ENCODE data around the gene HBB. TPM values are rescaled to one million over a fixed set of nuclear protein-coding genes. Genes with fewer than 3 reads are reported as not detected.

HBB gene
- polyA plus RNA-seq (2012; ENCODE audit: low read depth, missing spikeins), result not detected

DNA sequence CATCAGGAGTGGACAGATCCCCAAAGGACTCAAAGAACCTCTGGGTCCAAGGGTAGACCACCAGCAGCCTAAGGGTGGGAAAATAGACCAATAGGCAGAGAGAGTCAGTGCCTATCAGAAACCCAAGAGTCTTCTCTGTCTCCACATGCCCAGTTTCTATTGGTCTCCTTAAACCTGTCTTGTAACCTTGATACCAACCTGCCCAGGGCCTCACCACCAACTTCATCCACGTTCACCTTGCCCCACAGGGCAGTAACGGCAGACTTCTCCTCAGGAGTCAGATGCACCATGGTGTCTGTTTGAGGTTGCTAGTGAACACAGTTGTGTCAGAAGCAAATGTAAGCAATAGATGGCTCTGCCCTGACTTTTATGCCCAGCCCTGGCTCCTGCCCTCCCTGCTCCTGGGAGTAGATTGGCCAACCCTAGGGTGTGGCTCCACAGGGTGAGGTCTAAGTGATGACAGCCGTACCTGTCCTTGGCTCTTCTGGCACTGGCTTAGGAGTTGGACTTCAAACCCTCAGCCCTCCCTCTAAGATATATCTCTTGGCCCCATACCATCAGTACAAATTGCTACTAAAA lies at the start of gene HBB:
Gene HBB, minus strand, starts transcription at position 340 of the 579 bp plus-strand sequence. Its CDS starts 50 bp downstream, at position 290.
- DNase-seq (ENCODE audit: insufficient read length, low spot score), result no peak
- no peak for TF ChIP-seq POU2F2 (IDR thresholded peaks at IDR 0.05; ENCODE audit: low read depth, low read length)
- TF ChIP-seq POLR2A (IDR thresholded peaks at IDR 0.05; ENCODE audit: low read depth, low read length), result no peak
- TF ChIP-seq SPI1 (IDR thresholded peaks at IDR 0.05; ENCODE audit: low read depth, low read length), result no peak
- TF ChIP-seq TAF1 (IDR thresholded peaks at IDR 0.05; ENCODE audit: low read depth, low read length), result no peak
- FAIRE-seq, result no peak

DNA sequence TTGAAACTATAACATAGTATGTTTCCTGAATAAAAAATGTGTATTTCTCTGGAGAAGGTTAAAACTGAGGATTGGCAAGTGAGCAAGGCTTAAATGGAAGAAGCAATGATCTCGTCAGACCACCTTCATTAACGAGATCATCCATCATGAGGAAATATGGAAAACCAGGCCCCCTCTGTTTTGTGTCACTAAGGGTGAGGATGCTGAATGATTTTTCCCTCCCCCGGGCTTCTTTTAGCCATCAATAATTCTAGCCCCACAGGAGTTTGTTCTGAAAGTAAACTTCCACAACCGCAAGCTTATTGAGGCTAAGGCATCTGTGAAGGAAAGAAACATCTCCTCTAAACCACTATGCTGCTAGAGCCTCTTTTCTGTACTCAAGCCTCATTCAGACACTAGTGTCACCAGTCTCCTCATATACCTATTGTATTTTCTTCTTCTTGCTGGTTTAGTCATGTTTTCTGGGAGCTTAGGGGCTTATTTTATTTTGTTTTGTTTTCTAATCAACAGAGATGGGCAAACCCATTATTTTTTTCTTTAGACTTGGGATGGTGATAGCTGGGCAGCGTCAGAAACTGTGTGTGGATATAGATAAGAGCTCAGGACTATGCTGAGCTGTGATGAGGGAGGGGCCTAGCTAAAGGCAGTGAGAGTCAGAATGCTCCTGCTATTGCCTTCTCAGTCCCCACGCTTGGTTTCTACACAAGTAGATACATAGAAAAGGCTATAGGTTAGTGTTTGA lies 48.7 kb upstream of the HBB start:
- DNase-seq (ENCODE audit: insufficient read length, low spot score) (no peak), FAIRE-seq (no peak)
- no peak for TF ChIP-seq SPI1 (IDR thresholded peaks at IDR 0.05; ENCODE audit: low read depth, low read length)
- no peak for TF ChIP-seq POLR2AphosphoS5 (IDR thresholded peaks at IDR 0.05; ENCODE audit: low read depth, low read length)

DNA sequence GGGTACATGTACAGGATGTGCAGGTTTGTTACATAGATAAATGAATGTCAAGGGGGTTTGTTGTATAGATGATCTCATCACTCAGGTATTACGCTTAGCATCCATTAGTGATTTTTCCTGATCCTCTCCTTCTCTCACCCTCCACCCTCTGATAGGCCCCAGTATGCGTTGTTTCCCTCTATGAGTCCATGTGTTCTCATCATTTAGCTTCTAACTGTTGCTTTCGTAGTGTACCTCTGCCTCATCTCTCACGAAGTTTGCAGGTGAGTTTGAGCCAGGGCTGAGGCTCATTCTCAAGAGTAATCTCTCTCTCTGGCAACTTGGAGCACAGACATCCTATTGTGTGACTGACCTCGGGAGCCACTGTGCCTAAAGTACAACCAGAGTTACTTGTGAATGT lies 47.5 kb upstream of the HBB start:
- TF ChIP-seq POLR2AphosphoS5 (IDR thresholded peaks at IDR 0.05; ENCODE audit: low read depth, low read length) (no peak), TAF1 (IDR thresholded peaks at IDR 0.05; ENCODE audit: low read depth, low read length) (no peak), SPI1 (IDR thresholded peaks at IDR 0.05; ENCODE audit: low read depth, low read length) (no peak), PAX5 (IDR thresholded peaks at IDR 0.05; ENCODE audit: insufficient read depth, low read length, severe bottlenecking) (no peak), POU2F2 (IDR thresholded peaks at IDR 0.05; ENCODE audit: low read depth, low read length) (no peak), POLR2A (IDR thresholded peaks at IDR 0.05; ENCODE audit: low read depth, low read length) (no peak)
- FAIRE-seq, result no peak
- DNase-seq (ENCODE audit: insufficient read length, low spot score), result no peak

DNA sequence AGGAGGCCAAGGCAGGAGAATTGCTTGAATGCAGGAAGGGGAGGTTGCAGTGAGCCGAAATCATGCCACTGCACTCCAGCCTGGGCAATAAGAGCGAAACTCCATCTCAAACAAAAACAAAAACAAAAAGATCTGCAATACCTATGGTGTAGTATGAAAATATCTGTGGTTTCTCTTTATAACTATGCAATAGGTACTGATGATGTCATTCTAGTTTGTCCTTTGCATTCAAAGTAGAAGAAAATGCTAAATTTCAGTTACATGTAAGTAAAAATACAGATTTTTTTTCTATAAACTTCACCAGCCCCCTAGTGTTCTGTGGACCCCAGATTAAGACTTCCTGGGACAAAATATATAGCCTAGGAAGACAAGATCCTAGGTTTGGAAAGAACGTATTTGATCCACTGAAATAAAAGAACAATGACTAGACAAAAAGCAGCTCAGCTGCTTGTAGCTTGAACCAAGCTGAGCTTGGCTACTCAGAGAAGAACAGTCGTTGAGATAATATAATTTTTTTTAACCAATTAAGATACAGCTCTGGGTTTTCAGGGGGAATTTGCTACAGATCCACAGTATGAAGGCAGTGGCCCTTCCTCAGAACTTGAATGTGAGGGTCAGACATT lies 45.6 kb upstream of the HBB start:
- FAIRE-seq (no peak), DNase-seq (ENCODE audit: insufficient read length, low spot score) (no peak)
- no peak for TF ChIP-seq POLR2A (IDR thresholded peaks at IDR 0.05; ENCODE audit: low read depth, low read length)

DNA sequence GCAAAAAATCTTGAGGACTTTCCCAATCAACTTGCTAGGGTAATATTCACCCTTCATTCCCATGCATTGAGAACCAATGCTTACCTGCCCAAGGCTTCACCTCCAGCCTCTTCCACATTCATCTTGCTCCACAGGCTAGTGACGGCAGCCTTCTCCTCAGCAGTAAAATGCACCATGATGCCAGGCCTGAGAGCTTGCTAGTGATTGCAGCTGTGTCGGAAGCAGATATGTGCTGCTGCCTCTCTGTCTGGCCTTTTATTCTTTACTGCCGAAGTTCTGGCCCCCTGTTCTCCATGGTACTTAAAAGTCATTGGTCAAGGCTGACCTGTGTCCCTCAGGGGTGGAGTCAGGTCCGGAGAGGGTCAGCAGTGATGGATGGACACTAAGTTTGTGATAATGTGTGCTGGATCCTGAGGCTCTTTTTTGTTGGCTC lies 42.9 kb upstream of the HBB start, which contains the start of gene HBE1:
Gene HBE1, minus strand, starts transcription at position 231 of the 433 bp plus-strand sequence. Its CDS starts 55 bp downstream, at position 176.
- FAIRE-seq, result no peak
- no peak for DNase-seq (ENCODE audit: insufficient read length, low spot score)
- TF ChIP-seq TAF1 (IDR thresholded peaks at IDR 0.05; ENCODE audit: low read depth, low read length) (no peak), POLR2AphosphoS5 (IDR thresholded peaks at IDR 0.05; ENCODE audit: low read depth, low read length) (no peak), SPI1 (IDR thresholded peaks at IDR 0.05; ENCODE audit: low read depth, low read length) (no peak), PAX5 (IDR thresholded peaks at IDR 0.05; ENCODE audit: insufficient read depth, low read length, severe bottlenecking) (no peak), POLR2A (IDR thresholded peaks at IDR 0.05; ENCODE audit: low read depth, low read length) (no peak)

DNA sequence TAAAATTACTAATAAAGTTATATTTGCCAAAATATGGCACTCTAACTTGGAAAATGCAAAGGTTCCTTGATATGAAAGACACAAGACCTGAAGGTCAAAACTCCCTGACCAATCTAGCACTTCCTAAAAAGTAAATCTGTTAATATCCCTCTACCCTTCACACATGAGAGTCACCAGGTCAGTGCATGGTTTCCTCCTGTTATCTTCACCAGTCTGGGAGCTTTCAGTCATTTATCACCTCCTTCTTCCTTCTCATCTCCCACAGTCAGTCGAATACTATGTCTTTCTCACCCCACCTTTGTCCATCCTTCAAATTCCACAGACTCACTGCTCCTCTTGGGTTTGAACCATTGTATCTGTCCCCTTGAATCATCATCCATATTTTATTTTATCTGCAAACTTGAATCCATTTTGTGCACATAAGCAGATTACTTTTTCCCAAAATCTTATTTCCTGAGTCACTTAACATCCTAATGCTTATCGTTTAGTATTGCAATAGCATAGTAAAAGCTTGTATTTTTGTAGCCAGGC lies 40.2 kb upstream of the HBB start:
- DNase-seq (ENCODE audit: insufficient read length, low spot score) (no peak), FAIRE-seq (no peak)
- TF ChIP-seq POLR2AphosphoS5 (IDR thresholded peaks at IDR 0.05; ENCODE audit: low read depth, low read length) (no peak), POU2F2 (IDR thresholded peaks at IDR 0.05; ENCODE audit: low read depth, low read length) (no peak), POLR2A (IDR thresholded peaks at IDR 0.05; ENCODE audit: low read depth, low read length) (no peak), TAF1 (IDR thresholded peaks at IDR 0.05; ENCODE audit: low read depth, low read length) (no peak), PAX5 (IDR thresholded peaks at IDR 0.05; ENCODE audit: insufficient read depth, low read length, severe bottlenecking) (no peak), SPI1 (IDR thresholded peaks at IDR 0.05; ENCODE audit: low read depth, low read length) (no peak)

DNA sequence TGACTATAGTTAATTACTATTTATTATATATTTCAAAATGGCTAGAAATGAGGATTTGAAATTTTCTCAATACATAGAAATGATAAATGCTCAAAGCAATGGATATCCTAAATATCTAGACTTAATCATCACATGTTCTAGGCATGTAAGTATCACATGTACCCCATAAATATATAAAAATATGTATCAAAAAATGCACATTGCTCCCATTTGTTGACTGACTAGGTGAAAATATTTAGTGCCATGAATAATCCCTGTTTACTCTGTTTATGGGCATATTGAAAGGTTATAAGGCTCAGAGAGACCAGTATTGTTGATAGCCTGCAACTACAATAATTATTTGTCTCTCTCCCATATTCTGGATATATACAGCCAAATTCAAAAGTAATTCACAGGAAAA lies 39.7 kb upstream of the HBB start:
- no peak for FAIRE-seq
- TF ChIP-seq POU2F2 (IDR thresholded peaks at IDR 0.05; ENCODE audit: low read depth, low read length) (no peak), SPI1 (IDR thresholded peaks at IDR 0.05; ENCODE audit: low read depth, low read length) (no peak), POLR2AphosphoS5 (IDR thresholded peaks at IDR 0.05; ENCODE audit: low read depth, low read length) (no peak), PAX5 (IDR thresholded peaks at IDR 0.05; ENCODE audit: insufficient read depth, low read length, severe bottlenecking) (no peak), TAF1 (IDR thresholded peaks at IDR 0.05; ENCODE audit: low read depth, low read length) (no peak), POLR2A (IDR thresholded peaks at IDR 0.05; ENCODE audit: low read depth, low read length) (no peak)
- no peak for DNase-seq (ENCODE audit: insufficient read length, low spot score)

DNA sequence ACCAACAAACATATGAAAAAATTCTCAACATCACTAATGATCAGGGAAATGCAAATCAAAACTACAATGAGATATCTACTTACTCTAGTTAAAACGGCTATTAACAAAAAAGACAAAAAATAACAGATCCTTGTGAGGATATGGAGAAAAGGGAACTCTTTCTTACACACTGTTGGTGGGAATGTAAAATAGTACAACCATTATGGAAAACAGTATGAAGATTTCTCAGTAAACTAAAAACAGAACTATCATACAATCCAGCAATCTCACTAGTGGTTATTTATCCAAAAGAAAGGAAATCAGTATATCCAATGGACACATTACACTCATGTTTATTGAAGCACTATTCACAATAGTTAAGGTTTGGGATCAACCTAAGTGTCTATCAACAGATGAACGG lies 39.0 kb upstream of the HBB start:
- no peak for TF ChIP-seq PAX5 (IDR thresholded peaks at IDR 0.05; ENCODE audit: insufficient read depth, low read length, severe bottlenecking)
- TF ChIP-seq POLR2A (IDR thresholded peaks at IDR 0.05; ENCODE audit: low read depth, low read length), result no peak
- DNase-seq (ENCODE audit: insufficient read length, low spot score), result no peak
- FAIRE-seq, result no peak

DNA sequence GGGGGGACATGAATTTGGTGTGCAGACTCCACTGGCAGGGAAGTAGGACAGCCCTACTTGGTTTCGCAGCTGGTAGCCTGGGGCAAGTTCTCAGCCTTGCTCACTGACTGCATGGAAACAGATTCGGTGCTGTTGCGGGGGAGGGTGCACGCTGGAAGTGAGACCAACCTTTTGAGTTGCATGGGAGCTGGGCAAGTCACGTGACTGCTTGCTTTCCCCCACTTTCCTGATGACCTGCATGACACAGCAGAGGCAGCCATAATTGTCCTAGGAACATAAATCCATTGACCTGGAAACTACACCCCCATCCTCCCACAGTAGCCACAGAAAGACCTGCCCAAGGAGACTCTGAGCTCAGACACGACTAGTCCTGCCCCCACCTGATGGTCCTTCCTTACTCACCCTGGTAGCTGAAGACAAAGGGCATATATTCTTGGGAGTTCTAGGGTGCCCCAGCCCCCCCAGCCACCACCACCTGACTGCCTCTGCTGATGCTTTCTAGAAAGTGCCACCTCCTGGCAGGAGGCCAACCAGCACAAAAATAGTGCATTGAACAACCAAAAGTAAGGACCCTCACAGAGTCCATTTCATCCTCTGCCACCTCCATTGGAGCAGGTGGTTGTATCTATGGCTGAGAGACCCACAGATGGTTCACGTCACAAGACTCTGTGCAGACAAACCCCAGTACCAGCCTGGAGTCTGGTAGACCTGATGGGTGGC lies 31.8 kb upstream of the HBB start:
- FAIRE-seq (no peak), DNase-seq (ENCODE audit: insufficient read length, low spot score) (no peak)
- no peak for TF ChIP-seq POU2F2 (IDR thresholded peaks at IDR 0.05; ENCODE audit: low read depth, low read length)
- TF ChIP-seq TAF1 (IDR thresholded peaks at IDR 0.05; ENCODE audit: low read depth, low read length), result no peak
- no peak for TF ChIP-seq POLR2AphosphoS5 (IDR thresholded peaks at IDR 0.05; ENCODE audit: low read depth, low read length)
- no peak for TF ChIP-seq POLR2A (IDR thresholded peaks at IDR 0.05; ENCODE audit: low read depth, low read length)
- no peak for TF ChIP-seq SPI1 (IDR thresholded peaks at IDR 0.05; ENCODE audit: low read depth, low read length)
- no peak for TF ChIP-seq PAX5 (IDR thresholded peaks at IDR 0.05; ENCODE audit: insufficient read depth, low read length, severe bottlenecking)
